GM19025 (cell line): ENCODE measurements around the gene GREB1.

Experiments
- ATAC-seq: cut with Tn5 transposase; IDR thresholded peaks from one replicate; pipeline ENCODE4 v1.9.1; 2021; ENCODE audit warnings: mild to moderate bottlenecking, low read depth, moderate library complexity; ENCODE audit not compliant: unreplicated experiment

The GREB1 gene

GRCh38 chr2:11533278-11534070, at the start of gene GREB1:
GREB1 (plus strand) TSS chr2:11534045; CDS start chr2:11556615, 22,570 bp downstream.
- ATAC-seq, result no peak

DNA sequence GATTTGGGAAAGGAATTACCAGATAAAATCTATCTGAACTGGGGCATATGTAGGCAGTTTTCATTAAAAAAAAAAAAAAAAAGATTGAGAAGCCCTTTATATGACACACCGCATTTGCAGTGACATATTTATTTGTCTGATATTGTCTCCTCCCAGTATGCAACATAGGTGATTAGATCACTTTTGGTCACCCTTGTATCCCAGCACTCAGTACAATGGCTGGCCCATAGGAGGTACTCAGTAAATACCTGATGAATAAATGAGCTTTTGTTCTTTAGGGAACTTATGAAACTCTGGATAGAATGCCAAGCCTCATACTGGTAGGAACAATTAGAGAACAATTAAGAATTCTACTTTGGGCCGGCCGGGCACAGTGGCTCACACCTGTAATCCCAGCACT, 45.0 kb upstream of the GREB1 start:
- no peak for ATAC-seq

DNA sequence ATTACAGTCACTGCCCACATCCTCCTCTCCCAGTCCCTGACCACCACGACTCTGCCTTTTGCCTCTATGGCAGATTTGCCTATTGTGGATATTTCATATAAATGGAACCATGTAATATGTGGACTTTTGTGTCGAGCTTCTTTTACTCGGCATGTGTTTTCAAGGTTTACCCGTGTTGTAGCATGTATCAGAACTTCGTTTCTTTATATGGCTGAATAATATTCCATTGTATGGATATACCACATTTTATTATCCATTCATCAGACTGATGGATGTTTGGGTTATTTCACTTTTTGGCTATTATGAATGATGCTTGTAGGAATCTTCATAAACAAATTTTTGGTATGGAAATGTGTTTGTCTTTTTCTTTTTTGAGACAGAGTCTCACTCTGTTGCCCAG, 43.7 kb upstream of the GREB1 start:
- ATAC-seq, result no peak

DNA sequence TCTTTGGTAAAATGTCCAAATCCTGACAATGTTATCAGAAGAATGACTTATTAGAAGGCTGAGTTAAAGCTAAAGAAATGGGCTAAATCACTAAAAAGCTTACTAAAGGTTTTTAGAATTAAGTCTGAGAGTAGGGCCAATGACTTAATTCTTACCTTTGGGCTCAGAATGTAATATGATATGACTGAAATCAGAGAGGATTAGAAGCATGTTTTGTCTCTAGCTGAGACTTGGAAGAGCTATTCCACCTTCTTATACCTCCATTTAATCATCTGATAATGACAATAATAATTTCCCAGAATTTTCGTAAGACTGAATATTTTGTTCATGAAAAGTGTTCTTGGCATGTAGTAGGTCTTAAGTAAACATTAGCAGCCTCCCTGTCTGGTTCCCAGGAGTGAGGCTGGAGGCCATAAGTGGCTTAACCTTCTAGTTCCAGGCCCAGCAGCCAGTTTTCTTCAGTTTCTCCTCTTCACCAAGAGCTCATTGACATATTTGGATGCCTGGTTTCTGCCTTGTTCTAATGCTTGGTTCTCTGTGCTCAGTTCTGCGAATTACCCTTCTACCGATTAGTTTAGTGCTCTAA, 42.4 kb upstream of the GREB1 start:
- ATAC-seq, result no peak

GRCh38 chr2:11492244-11492643, 41.6 kb upstream of the GREB1 start:
- ATAC-seq, result no peak

DNA sequence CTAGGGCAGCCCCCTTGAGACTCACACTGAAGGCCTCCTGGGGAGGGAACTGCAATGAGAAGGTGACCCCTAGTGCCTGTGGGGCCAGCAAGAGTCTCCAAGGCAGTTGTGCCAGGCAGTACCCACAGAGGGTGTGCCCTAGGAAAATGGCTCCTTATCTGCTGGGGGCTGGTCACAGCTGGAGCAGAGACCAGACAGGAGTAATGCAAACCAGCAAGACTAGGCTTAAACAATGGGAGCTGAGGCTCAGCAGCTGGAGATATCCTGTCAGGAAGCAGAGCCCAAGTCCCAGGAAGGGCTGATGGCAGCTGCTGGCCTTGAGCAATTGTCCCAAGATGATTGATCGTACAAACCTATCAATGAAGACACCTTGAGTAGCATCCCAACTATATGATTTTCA, 41.1 kb upstream of the GREB1 start:
- ATAC-seq, result no peak

GRCh38 chr2:11493282-11493681, 40.6 kb upstream of the GREB1 start:
- ATAC-seq, result no peak

GRCh38 chr2:11494310-11494709, 39.5 kb upstream of the GREB1 start:
- no peak for ATAC-seq

GRCh38 chr2:11495844-11496681, 37.8 kb upstream of the GREB1 start:
- no peak for ATAC-seq

DNA sequence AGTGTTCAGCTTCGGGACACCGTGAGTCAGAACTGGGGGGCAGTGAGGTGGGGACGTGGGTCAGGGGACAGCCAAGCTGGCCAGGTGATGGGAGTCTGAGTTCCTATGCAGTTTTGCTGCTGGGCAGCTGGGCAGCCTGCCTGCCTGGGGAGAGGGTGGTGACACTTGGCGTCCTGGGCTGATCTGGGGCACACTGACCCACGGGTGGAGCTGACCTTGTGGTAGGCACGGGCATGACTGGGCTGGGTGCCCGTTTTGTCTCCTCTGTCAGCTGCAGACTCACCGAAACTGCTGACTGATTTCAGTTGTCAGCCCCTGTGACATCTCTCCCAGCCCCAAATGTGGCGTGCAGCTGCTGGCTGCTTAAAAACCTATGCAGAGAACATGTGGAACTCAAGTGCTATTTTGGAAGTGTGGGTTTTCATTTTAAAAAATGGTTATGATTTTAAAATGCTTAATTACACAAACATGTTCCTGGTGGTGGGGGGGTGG, 35.3 kb upstream of the GREB1 start:
- ATAC-seq, result peak; percentile 95

GRCh38 chr2:11499081-11499743, 34.6 kb upstream of the GREB1 start:
- no peak for ATAC-seq

DNA sequence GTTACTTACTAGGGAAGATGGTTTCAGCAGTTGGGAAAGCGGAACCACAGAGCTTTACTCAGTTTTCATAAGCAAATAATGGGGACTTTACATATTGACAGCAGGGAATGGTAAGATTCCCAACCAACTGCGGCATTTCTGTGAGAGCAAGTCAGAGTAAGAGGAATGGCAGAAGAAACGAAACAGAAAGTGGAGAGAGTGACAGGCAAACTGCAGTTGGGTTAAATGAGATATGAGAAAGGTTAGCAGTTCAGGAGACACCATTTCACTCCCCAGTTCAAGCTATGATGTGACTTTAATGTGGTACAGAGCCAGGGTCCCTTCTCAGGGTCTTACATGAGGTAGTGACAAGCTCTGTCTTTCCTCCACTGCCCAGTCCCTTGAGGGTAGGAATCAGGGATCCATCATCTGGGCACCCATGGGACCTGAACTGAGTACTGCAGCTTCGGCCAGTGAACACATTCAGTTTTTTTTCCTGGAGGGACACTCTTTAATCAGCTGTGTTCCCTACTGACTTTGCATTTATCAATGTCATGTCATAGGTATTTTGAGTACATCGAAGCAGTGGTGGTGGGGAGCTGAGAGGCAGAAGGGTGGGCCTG, 33.0 kb upstream of the GREB1 start:
- no peak for ATAC-seq

DNA sequence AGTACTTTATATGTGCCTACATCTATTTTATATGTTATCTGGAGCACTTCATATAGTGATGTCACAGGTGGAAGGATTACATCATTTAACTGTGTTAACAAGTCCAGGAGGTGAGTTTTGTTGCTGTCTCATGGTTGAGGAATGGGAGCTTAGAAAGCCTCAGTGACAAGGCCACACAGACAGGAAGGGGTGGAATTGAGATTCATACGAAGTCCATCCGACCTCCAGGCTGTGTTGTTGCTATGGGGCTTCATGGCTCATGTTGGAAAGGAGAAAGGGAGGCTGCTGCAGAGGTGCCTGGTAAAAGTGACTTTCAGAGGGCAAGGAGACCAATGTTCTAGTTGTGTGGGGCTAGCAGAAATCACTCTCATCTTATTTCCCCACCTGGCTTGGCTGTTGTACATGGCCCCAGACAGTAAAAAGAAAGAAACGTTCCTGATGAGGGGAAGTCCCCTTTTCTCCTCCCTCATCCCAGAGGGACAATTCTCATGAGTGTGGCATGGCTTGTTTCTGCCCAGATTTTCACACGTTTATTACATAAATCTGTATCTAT, 31.0 kb upstream of the GREB1 start:
- ATAC-seq, result no peak

- no peak for ATAC-seq
These were observed 30.4 kb upstream of the GREB1 start for GRCh38 chr2:11503354-11503927.

- ATAC-seq, result no peak
These were observed 27.9 kb upstream of the GREB1 start for GRCh38 chr2:11505652-11506610.

GRCh38 chr2:11506611-11506969, 27.3 kb upstream of the GREB1 start:
- no peak for ATAC-seq

DNA sequence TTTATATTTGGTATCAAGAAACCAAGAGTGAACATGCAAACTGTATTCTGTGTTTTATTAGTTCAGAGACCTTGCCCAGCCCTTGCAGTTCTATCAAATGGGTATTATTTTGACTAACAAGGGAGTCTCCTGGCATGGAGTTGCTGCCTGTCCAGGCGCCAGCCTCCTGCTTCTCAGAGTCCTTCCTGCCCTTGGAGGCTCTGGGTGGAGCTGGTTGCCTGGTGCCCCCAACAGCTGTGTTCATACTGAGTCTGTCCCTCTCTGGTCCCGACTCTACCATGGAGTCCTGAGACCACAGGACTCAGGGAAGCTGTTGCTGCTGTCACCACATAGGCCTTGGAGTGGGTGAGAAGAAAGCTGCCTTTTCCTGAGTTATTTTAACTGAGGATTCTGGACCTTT, 26.3 kb upstream of the GREB1 start:
- no peak for ATAC-seq

GRCh38 chr2:11508279-11508678, 25.6 kb upstream of the GREB1 start:
- no peak for ATAC-seq
